ENCODE measurements around the gene MUC4.

DNA sequence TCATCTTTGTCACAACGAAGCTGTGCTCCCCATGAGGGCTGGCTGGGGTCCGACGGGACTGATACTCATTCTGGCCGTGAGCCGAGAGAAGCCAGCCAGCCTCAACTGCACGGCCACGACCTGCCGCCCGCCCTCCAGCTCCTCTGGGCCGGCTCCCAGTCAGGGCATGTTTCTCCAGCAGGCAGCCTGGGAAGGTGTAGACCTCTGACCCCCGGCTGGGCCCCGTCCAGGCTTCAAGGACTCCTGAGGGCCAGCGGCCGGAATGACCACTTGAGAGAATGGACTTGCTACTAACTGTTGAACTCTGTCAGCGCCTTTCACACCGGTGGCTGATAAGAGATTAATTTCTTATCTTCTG lies 18.1 kb upstream of the MUC4 start:
- no peak for TF ChIP-seq EZH2 (IDR thresholded peaks at IDR 0.05)
- TF ChIP-seq POLR2AphosphoS5 (IDR thresholded peaks at IDR 0.05; ENCODE audit: borderline replicate concordance, low read depth, low read length), result no peak

Measured in SK-N-MC (cell line).